SU-DHL-6 (cell line): Measurements from ENCODE around the gene MYB.

ENCODE experiments used
- EZH2phosphoT487 ChIP-seq: fragments of 200-600 bp; sonication (generic), shearing (Covaris generic); conservative IDR thresholded peaks from 2 replicates; pipeline ENCODE4 v1.6.1; 2018; ENCODE audit warnings: mild to moderate bottlenecking, antibody characterized with exemption, low read length, moderate library complexity, mixed read lengths
- TF ChIP-seq, protein P1 (sequence below): fragments of 200-600 bp; sonication (generic); IDR thresholded peaks from one replicate; pipeline ENCODE4 v1.5.1; 2017; ENCODE audit warnings: antibody characterized with exemption, mild to moderate bottlenecking, low read length, moderate library complexity; ENCODE audit not compliant: insufficient read depth, poor library complexity, severe bottlenecking

DNA sequence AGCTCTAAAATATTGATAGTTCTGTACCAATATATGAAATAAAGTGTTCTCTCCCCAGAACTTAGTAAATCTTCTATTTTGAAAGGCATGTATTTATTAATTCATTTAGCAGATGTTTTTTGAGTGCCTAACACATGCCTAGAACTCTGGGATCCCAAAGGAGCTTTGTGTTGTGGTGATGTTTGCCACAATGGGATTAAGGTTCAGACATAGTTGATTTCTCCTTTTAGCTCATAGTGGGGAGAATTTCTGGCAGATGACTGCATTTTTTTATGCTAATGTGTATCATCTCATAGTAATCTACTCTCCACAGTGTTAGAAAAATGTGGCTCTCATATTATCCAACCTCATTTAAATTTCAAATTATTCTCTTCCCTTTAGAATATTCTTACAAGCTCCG is 21.7 kb downstream of the MYB start:
- TF ChIP-seq EZH2phosphoT487: no peak
- TF ChIP-seq, protein P1, sequence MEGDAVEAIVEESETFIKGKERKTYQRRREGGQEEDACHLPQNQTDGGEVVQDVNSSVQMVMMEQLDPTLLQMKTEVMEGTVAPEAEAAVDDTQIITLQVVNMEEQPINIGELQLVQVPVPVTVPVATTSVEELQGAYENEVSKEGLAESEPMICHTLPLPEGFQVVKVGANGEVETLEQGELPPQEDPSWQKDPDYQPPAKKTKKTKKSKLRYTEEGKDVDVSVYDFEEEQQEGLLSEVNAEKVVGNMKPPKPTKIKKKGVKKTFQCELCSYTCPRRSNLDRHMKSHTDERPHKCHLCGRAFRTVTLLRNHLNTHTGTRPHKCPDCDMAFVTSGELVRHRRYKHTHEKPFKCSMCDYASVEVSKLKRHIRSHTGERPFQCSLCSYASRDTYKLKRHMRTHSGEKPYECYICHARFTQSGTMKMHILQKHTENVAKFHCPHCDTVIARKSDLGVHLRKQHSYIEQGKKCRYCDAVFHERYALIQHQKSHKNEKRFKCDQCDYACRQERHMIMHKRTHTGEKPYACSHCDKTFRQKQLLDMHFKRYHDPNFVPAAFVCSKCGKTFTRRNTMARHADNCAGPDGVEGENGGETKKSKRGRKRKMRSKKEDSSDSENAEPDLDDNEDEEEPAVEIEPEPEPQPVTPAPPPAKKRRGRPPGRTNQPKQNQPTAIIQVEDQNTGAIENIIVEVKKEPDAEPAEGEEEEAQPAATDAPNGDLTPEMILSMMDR: no peak
